HepG2 (cell line): ENCODE results near the gene GPR39.

Experiments used
- HCFC1 ChIP-seq: fragments of 150-350 bp; IDR thresholded peaks from 2 replicates; pipeline ENCODE4 v1.6.1; 2014; ENCODE audit warnings: low read depth, low read length
- YY1 ChIP-seq: IDR thresholded peaks from 2 replicates; pipeline ENCODE4 v1.6.1; 2011; ENCODE audit warnings: low read length, low read depth, moderate library complexity, mild to moderate bottlenecking; ENCODE audit not compliant: insufficient read depth, insufficient replicate concordance

DNA sequence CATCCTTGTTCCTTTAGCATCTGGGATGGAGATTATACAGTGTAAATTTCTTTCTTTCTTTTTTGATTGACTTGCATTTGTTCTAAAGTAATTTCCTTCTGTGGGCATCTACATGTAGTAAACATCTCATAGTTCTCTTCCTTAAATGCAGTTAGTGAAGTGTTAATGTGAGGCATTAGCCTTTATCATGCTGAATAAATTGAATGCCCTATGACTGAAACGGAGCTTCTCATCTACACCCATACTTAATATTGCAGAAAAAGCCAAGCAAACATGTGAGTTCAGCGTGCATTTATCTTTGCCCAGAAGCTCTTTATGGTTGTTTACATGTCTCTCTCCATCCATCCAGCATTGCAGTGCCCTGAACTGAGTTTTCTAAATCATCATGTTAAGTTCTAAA lies 195.1 kb downstream of the GPR39 start:
- TF ChIP-seq HCFC1 (no peak), YY1 (no peak)
